Measurements from ENCODE around the gene SMYD5. TPM values are rescaled to one million over a fixed set of nuclear protein-coding genes. Genes with fewer than 3 reads are reported as not detected.

The SMYD5 gene
- total RNA-seq, 4 donors from 2014 or later, result 10.6 to 21.0 (median 15.5) TPM

GRCh38 chr2:73254343-73255006, 40.4 kb downstream of the SMYD5 start:
- WGBS, 2 donors (ENCODE audit: low coverage in 1 of 2), result 85 to 89% methylated on average over 3 to 7 of the region's 7 CpGs
- Histone ChIP-seq H3K36me3 (peaks cover 0 to 59% of the 10 kb centered on the region in 2 donors), H3K4me3 (no peak overlapping the region), H3K27me3 (no peaks in the 10 kb centered on the region), H3K27ac (no peak overlapping the region), H3K9me3 (no peaks in the 10 kb centered on the region), H3K4me1 (no peaks in the 10 kb centered on the region)
- no peak for ATAC-seq
- no peak for TF ChIP-seq POLR2A (IDR thresholded peaks at IDR 0.05)
- TF ChIP-seq, protein P1, sequence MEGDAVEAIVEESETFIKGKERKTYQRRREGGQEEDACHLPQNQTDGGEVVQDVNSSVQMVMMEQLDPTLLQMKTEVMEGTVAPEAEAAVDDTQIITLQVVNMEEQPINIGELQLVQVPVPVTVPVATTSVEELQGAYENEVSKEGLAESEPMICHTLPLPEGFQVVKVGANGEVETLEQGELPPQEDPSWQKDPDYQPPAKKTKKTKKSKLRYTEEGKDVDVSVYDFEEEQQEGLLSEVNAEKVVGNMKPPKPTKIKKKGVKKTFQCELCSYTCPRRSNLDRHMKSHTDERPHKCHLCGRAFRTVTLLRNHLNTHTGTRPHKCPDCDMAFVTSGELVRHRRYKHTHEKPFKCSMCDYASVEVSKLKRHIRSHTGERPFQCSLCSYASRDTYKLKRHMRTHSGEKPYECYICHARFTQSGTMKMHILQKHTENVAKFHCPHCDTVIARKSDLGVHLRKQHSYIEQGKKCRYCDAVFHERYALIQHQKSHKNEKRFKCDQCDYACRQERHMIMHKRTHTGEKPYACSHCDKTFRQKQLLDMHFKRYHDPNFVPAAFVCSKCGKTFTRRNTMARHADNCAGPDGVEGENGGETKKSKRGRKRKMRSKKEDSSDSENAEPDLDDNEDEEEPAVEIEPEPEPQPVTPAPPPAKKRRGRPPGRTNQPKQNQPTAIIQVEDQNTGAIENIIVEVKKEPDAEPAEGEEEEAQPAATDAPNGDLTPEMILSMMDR (IDR thresholded peaks at IDR 0.05), result no peak
- TF ChIP-seq EP300 (IDR thresholded peaks at IDR 0.05), result no peak
- TF ChIP-seq POLR2AphosphoS5 (IDR thresholded peaks at IDR 0.05), result no peak

GRCh38 chr2:73255007-73255644, 41.1 kb downstream of the SMYD5 start:
- Histone ChIP-seq H3K4me3 (no peak overlapping the region), H3K27me3 (no peaks in the 10 kb centered on the region), H3K9me3 (no peaks in the 10 kb centered on the region), H3K27ac (no peak overlapping the region), H3K4me1 (no peaks in the 10 kb centered on the region), H3K36me3 (peaks cover 0 to 53% of the 10 kb centered on the region in 2 donors)
- TF ChIP-seq, protein P1 (IDR thresholded peaks at IDR 0.05), result no peak
- TF ChIP-seq EP300 (IDR thresholded peaks at IDR 0.05) (no peak), POLR2AphosphoS5 (IDR thresholded peaks at IDR 0.05) (no peak), POLR2A (IDR thresholded peaks at IDR 0.05) (no peak)
- ATAC-seq, result no peak
- WGBS, 2 donors (ENCODE audit: low coverage in 1 of 2), result 53% methylated on average over 2 of the region's 4 CpGs; no CpG with 5 or more reads in 1 of the 2 donors

DNA sequence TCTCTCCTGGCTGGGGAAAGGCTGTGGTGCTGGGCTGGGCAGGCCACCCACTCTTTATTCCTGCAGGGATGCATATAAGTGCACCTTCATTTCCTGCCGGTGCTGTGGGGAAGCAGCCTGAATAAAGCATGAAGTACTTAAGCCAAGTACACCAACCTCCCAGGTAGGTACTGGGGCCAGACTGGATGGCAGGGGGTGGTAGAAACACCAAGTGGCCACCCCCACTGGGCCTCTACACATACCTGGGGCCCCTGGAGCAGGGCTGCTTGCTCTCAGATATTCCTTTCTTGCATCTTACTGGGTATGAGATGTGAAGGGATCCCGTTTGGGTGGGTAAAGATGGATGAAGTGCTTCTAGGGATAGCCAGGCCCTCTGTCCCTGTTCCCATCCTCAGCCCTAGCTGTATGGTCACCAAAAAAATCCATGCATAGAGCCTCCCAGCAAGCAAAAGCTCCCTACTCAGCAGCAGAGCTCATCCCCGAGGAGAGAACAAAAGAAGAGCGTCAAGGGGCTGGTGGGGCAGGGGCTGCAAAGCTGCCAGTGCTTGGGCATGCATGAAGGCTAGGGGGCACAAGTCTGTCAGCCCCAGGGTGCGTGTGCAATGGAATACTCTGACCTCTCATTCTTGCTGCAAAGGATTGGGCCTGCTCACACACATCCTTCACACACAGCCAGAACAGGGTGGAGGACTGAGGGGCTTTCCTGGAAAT, 42.0 kb downstream of the SMYD5 start:
- H3K27ac ChIP-seq, result no peak overlapping the region
- H3K9me3 ChIP-seq, result no peaks in the 10 kb centered on the region
- H3K27me3 ChIP-seq, result no peaks in the 10 kb centered on the region
- no peak for ATAC-seq
- H3K4me3 ChIP-seq, result no peak overlapping the region
- peaks cover 0 to 43% of the 10 kb centered on the region in 2 donors for H3K36me3 ChIP-seq
- TF ChIP-seq POLR2AphosphoS5 (IDR thresholded peaks at IDR 0.05), result no peak
- TF ChIP-seq, protein P1 (IDR thresholded peaks at IDR 0.05), result no peak
- TF ChIP-seq EP300 (IDR thresholded peaks at IDR 0.05), result no peak
- no peak for TF ChIP-seq POLR2A (IDR thresholded peaks at IDR 0.05)
- no peaks in the 10 kb centered on the region for H3K4me1 ChIP-seq
- WGBS, 2 donors (ENCODE audit: low coverage in 1 of 2), result 90% methylated on average over 2 of the region's 5 CpGs; no CpG with 5 or more reads in 1 of the 2 donors

DNA sequence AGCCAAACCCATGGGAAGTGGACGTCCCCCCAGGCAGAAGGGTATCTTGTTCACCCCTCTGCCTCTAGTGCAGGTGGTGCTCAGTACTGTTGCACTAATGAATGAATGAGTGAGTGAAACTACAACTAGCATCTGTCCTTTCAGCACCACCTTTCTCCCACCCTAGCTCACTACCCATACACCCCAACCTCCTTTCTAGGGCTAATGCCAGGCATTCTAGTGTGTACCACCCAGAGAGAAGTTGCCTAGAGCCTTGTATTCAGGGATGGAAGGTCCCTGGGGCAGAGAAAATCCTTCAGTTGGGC, 42.5 kb downstream of the SMYD5 start:
- 44% methylated on average over 1 of the region's 1 CpG; no CpG with 5 or more reads in 1 of the 2 donors for WGBS, 2 donors (ENCODE audit: low coverage in 1 of 2)

More for the DNA sequence above, 42.5 kb downstream of the SMYD5 start:
- Histone ChIP-seq H3K27ac (no peak overlapping the region), H3K36me3 (peaks cover 0 to 38% of the 10 kb centered on the region in 2 donors), H3K27me3 (no peaks in the 10 kb centered on the region), H3K4me3 (no peak overlapping the region), H3K4me1 (no peaks in the 10 kb centered on the region), H3K9me3 (no peaks in the 10 kb centered on the region)
- no peak for ATAC-seq
- TF ChIP-seq EP300 (IDR thresholded peaks at IDR 0.05) (no peak), POLR2AphosphoS5 (IDR thresholded peaks at IDR 0.05) (no peak), POLR2A (IDR thresholded peaks at IDR 0.05) (no peak)
- TF ChIP-seq, protein P1 (IDR thresholded peaks at IDR 0.05), result no peak
